GM06990 (cell line): ENCODE results near the gene HHEX.

ENCODE experiments used
- DNase-seq: peaks from one replicate; pipeline ENCODE4 v3.0.0-alpha.2; 2011; ENCODE audit not compliant: insufficient read length; ENCODE audit errors: extremely low read depth
- H3K27me3 ChIP-seq: replicated peaks from 2 replicates; pipeline ENCODE4 v1.6.0; 2011; ENCODE audit warnings: low read length; ENCODE audit not compliant: control insufficient read depth, insufficient read depth
- H3K36me3 ChIP-seq: 2 replicates; pipeline ENCODE4 v1.5.1; 2011; ENCODE audit warnings: low read length; ENCODE audit not compliant: control insufficient read depth, insufficient read depth
- H3K4me3 ChIP-seq: replicated peaks from 2 replicates; pipeline ENCODE4 v1.5.1; 2011; ENCODE audit warnings: low read depth, mild to moderate bottlenecking, control low read depth, low read length
- CTCF ChIP-seq: IDR thresholded peaks from 2 replicates; pipeline ENCODE4 v1.5.1; 2011; ENCODE audit warnings: low read length, control low read depth, mild to moderate bottlenecking, inconsistent platforms; ENCODE audit not compliant: insufficient read depth, poor library complexity, severe bottlenecking

Gene HHEX

DNA sequence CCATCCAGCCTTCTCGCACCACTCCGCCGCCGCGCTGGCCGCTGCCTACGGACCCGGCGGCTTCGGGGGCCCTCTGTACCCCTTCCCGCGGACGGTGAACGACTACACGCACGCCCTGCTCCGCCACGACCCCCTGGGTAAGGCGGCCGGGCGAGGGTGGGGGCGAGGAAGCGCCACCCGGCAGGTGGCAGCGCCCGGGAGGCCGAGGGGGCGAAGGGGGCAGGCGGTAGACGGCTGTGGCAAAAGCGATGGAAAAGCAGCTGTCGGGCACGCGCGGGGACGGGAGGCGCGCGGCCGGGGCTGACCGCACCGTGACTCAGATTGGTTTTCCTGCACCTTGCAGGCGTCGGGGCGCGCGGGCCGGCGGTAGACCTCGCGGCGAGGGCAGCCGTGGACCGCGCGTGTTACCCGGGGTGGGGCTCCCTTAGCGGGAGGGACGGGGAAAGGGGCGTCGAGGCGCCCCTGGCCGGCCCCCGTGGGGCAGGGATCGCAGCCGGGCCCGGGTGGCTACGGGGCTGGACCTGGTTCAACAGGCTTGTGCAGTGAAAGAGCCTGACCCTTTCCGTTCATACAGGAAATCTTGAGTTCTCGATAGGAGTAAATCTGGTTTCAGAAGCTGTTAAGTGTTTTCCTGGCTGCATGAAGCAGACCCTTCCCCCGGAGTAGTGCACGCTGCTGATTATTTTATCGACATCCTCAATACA, 608 bp downstream of the HHEX start:
- peak overlapping the region; percentile 62 for H3K4me3 ChIP-seq
- no peak for TF ChIP-seq CTCF
- H3K36me3 ChIP-seq, result no peaks in the 10 kb centered on the region
- no peaks in the 10 kb centered on the region; the same call in 1 of the 2 replicates for H3K27me3 ChIP-seq
- peak; percentile 84 for DNase-seq

DNA sequence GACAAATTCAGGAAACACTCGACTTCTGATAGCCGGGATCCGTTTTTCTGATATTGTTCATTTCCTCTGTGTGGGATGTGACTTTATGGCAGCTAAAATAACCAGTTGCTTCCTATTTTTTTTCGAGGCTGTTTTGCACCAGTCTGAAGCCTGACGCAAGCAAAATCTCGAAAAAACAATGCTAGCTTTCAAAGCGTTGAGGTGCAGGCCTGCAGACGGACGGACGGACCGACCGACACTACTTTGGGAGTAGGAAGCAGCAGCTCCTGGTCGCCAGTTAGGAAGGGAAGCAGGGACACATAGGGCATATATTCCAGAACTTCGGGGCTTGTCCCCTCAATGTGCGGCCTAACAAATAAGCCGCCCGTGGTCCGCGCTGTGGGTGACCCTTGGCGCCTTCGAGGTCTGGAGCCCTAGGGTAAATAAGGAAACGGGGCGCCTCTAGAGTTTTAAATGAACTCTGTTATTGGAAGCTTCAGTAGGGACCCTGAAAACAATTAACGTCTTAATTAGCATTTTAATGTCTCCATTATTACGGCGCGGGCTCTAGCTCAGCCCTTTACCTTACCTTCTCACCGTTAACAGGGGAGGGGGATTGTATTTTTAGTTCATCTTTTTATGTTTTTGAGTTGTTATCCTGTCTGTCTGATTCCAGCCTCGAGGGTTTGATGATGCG, 1.3 kb downstream of the HHEX start:
- DNase-seq, result peak; percentile 32
- H3K36me3 ChIP-seq, result no peaks in the 10 kb centered on the region
- no peak for TF ChIP-seq CTCF
- H3K4me3 ChIP-seq, result no peak overlapping the region
- H3K27me3 ChIP-seq, result no peaks in the 10 kb centered on the region; the same call in 1 of the 2 replicates

- Histone ChIP-seq H3K27me3 (no peaks in the 10 kb centered on the region; the same call in 1 of the 2 replicates), H3K4me3 (no peak overlapping the region), H3K36me3 (no peaks in the 10 kb centered on the region)
- TF ChIP-seq CTCF, result no peak
- peak; percentile 45 for DNase-seq
These were observed 1.9 kb downstream of the HHEX start for GRCh38 chr10:92691591-92692079.

DNA sequence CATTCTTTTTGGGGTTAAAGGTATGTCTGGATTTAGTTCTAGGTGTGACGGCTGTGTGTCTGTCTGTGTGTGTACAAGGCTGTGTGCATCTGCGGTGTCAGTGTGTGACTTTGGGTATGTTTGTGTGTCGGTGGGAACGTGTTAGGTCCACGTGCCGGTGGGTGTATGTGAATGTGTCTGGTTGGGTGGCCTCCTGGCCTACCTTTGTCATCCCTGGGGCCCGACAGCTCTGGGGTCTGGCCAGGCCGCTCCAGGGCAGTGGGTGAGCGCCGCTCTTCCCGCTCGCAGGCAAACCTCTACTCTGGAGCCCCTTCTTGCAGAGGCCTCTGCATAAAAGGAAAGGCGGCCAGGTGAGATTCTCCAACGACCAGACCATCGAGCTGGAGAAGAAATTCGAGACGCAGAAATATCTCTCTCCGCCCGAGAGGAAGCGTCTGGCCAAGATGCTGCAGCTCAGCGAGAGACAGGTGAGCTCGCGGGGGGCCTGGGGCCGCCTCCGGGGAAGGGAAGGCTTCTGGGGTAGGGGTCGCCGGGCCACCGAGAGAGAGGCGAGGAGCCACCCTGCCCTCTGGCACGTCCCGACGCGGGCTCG, 2.4 kb downstream of the HHEX start:
- H3K4me3 ChIP-seq, result no peak overlapping the region
- no peaks in the 10 kb centered on the region; the same call in none of the 2 replicates for H3K27me3 ChIP-seq
- no peak for TF ChIP-seq CTCF
- DNase-seq, result peak; percentile 35
- no peaks in the 10 kb centered on the region for H3K36me3 ChIP-seq

GRCh38 chr10:92692697-92693533, 3.2 kb downstream of the HHEX start:
- Histone ChIP-seq H3K36me3 (no peaks in the 10 kb centered on the region), H3K27me3 (no peaks in the 10 kb centered on the region; the same call in none of the 2 replicates), H3K4me3 (no peak overlapping the region)
- TF ChIP-seq CTCF, result no peak
- DNase-seq, result no peak
